Small intestine (tissue), 7 donors: ENCODE measurements around the gene TMPRSS3. TPM values are rescaled to one million over a fixed set of nuclear protein-coding genes. Genes with fewer than 3 reads are reported as not detected.

Experiments
- DNase-seq, 2 donors: peaks; one replicate each; pipeline versions ENCODE4 v3.0.0 to v3.0.0-alpha.2; 2013
- FAIRE-seq: peaks from 2 replicates; lab custom pipeline; 2012; peaks lifted over from hg19 to GRCh38; lab: Jason Lieb, UNC
- H3K27ac ChIP-seq, 3 donors: one replicate each; pipeline ENCODE4 v1.5.1; 2013; ENCODE audit warnings: low read length in 2 of 3, mild to moderate bottlenecking in 2 of 3, control low read depth in 1 of 3, inconsistent platforms in 1 of 3, low read depth in 1 of 3, moderate library complexity in 1 of 3
- H3K27me3 ChIP-seq, 3 donors: one replicate each; pipeline ENCODE4 v1.6.1; 2013; ENCODE audit warnings: low read length in 3 of 3, inconsistent platforms in 1 of 3; ENCODE audit not compliant: control insufficient read depth in 3 of 3, insufficient read depth in 3 of 3
- H3K36me3 ChIP-seq, 3 donors: one replicate each; pipeline ENCODE4 v1.6.1; 2013; ENCODE audit warnings: low read length in 3 of 3, inconsistent platforms in 1 of 3, low read depth in 1 of 3, mild to moderate bottlenecking in 1 of 3, moderate library complexity in 1 of 3; ENCODE audit not compliant: control insufficient read depth in 3 of 3, insufficient read depth in 2 of 3
- H3K4me1 ChIP-seq, 3 donors: one replicate each; pipeline ENCODE4 v1.6.1; 2013; ENCODE audit warnings: low read length in 2 of 3, inconsistent platforms in 1 of 3, low read depth in 1 of 3, mild to moderate bottlenecking in 1 of 3, moderate library complexity in 1 of 3; ENCODE audit not compliant: control insufficient read depth in 3 of 3, insufficient read depth in 2 of 3
- H3K4me3 ChIP-seq, 3 donors: one replicate each; pipeline ENCODE4 v1.5.1; 2013; ENCODE audit warnings: low read length in 3 of 3, control low read depth in 1 of 3, inconsistent platforms in 1 of 3, low read depth in 1 of 3, mild to moderate bottlenecking in 1 of 3, moderate library complexity in 1 of 3
- H3K9me3 ChIP-seq, 2 donors: one replicate each; pipeline ENCODE4 v1.6.1; 2013; ENCODE audit warnings: low read depth in 1 of 2, low read length in 1 of 2; ENCODE audit not compliant: control insufficient read depth in 2 of 2, insufficient read depth in 1 of 2
- WGBS, 3 donors: extraction: QIAGEN DNeasy Blood & Tissue Kit; methylation state at CpG; one replicate each; pipeline ENCODE4 v1.1.7; 2013; 5-methylcytosine and 5-hydroxymethylcytosine counted together
- polyA plus RNA-seq, 4 donors: library from polyadenylated mRNA; stranded (reverse) in 3 of 4; unstranded in 1 of 4; fragments of 200-250 nt in 3 of 4; fragments of 120-200 nt in 1 of 4; gene quantifications; one replicate each; pipeline versions ENCODE4 v1.2.1 to v1.2.3, GENCODE V29; 2013
- donor health status: healthy with polysubstance abuse.
- donor health status: control.
- donor health status: control.
- donor health status: Bipolar disorder and iron deficiency.
- donor health status: healthy.

The TMPRSS3 gene
- polyA plus RNA-seq, 4 donors, result 1.1 to 9.2 (median 2.6) TPM

GRCh38 chr21:42387843-42388340, 8.0 kb downstream of the TMPRSS3 start:
- H3K9me3 ChIP-seq, result peaks cover 0 to 6% of the 10 kb centered on the region in 2 donors
- FAIRE-seq (no peak), DNase-seq (no peak)
- H3K4me1 ChIP-seq, result peaks cover 3 to 67% (median 9%) of the 10 kb centered on the region in 3 donors
- 72 to 80% (median 74%) methylated on average over 6 of the region's 6 CpGs for WGBS, 3 donors
- H3K27me3 ChIP-seq, result no peaks in the 10 kb centered on the region
- H3K4me3 ChIP-seq, result no peak overlapping the region
- H3K27ac ChIP-seq, result peak overlapping the region in 1 of 3 donors; percentile 93
- H3K36me3 ChIP-seq, result peaks cover 0 to 4% (median 0%) of the 10 kb centered on the region in 3 donors

- H3K4me3 ChIP-seq, result no peak overlapping the region
- H3K36me3 ChIP-seq, result peaks cover 0 to 4% (median 0%) of the 10 kb centered on the region in 3 donors
- H3K27ac ChIP-seq, result peak overlapping the region in 1 of 3 donors; percentile 93
- FAIRE-seq (no peak), DNase-seq (no peak)
- WGBS, 3 donors, result 46 to 68% (median 63%) methylated on average over 3 of the region's 3 CpGs
- H3K4me1 ChIP-seq, result peaks cover 3 to 67% (median 9%) of the 10 kb centered on the region in 3 donors
- H3K9me3 ChIP-seq, result peaks cover 0 to 13% of the 10 kb centered on the region in 2 donors
- H3K27me3 ChIP-seq, result no peaks in the 10 kb centered on the region
Observed at GRCh38 chr21:42387164-42387563, 8.7 kb downstream of the TMPRSS3 start.

GRCh38 chr21:42386034-42386591, 9.7 kb downstream of the TMPRSS3 start:
- Histone ChIP-seq H3K9me3 (peaks cover 0 to 17% of the 10 kb centered on the region in 2 donors), H3K27ac (peak overlapping the region; percentile 22 to 93 (median 76)), H3K4me3 (no peak overlapping the region), H3K4me1 (peaks cover 3 to 69% (median 9%) of the 10 kb centered on the region in 3 donors), H3K27me3 (no peaks in the 10 kb centered on the region), H3K36me3 (peaks cover 0 to 6% (median 0%) of the 10 kb centered on the region in 3 donors)
- DNase-seq (peak; percentile 86 to 92), FAIRE-seq (no peak)
- WGBS, 3 donors, result 28 to 67% (median 40%) methylated on average over 11 of the region's 11 CpGs

GRCh38 chr21:42385619-42386018, 10.2 kb downstream of the TMPRSS3 start:
- Histone ChIP-seq H3K27me3 (no peaks in the 10 kb centered on the region), H3K36me3 (peaks cover 0 to 6% (median 0%) of the 10 kb centered on the region in 3 donors), H3K4me3 (no peak overlapping the region), H3K9me3 (peaks cover 0 to 17% of the 10 kb centered on the region in 2 donors), H3K27ac (peak overlapping the region; percentile 22 to 93 (median 76)), H3K4me1 (peaks cover 3 to 70% (median 9%) of the 10 kb centered on the region in 3 donors)
- FAIRE-seq (no peak), DNase-seq (no peak)
- 84 to 89% (median 86%) methylated on average over 5 of the region's 5 CpGs for WGBS, 3 donors

- FAIRE-seq (no peak), DNase-seq (peak; percentile 86 to 91)
- Histone ChIP-seq H3K4me1 (peaks cover 3 to 70% (median 9%) of the 10 kb centered on the region in 3 donors), H3K36me3 (peaks cover 0 to 10% (median 0%) of the 10 kb centered on the region in 3 donors), H3K4me3 (no peak overlapping the region), H3K9me3 (peaks cover 0 to 17% of the 10 kb centered on the region in 2 donors), H3K27me3 (no peaks in the 10 kb centered on the region), H3K27ac (peak overlapping the region; percentile 22 to 93 (median 76))
- WGBS, 3 donors, result 47 to 64% (median 58%) methylated on average over 2 of the region's 2 CpGs
Observed at GRCh38 chr21:42384989-42385388, 10.9 kb downstream of the TMPRSS3 start.

GRCh38 chr21:42384156-42384945, 11.5 kb downstream of the TMPRSS3 start:
- Histone ChIP-seq H3K4me1 (peaks cover 0 to 63% (median 9%) of the 10 kb centered on the region in 3 donors), H3K9me3 (peaks cover 0 to 17% of the 10 kb centered on the region in 2 donors), H3K27ac (peak overlapping the region in 2 of 3 donors; percentile 76 to 93), H3K27me3 (no peaks in the 10 kb centered on the region), H3K36me3 (peaks cover 0 to 14% (median 0%) of the 10 kb centered on the region in 3 donors), H3K4me3 (no peak overlapping the region)
- FAIRE-seq, result no peak
- DNase-seq, result peak in 1 of 2 donors; percentile 60
- WGBS, 3 donors, result 59 to 66% (median 64%) methylated on average over 8 of the region's 8 CpGs

- Histone ChIP-seq H3K4me3 (no peak overlapping the region), H3K36me3 (peaks cover 0 to 14% (median 0%) of the 10 kb centered on the region in 3 donors), H3K4me1 (peaks cover 0 to 53% (median 8%) of the 10 kb centered on the region in 3 donors), H3K27me3 (no peaks in the 10 kb centered on the region), H3K27ac (peak overlapping the region in 1 of 3 donors; percentile 93), H3K9me3 (peaks cover 0 to 17% of the 10 kb centered on the region in 2 donors)
- 87 to 95% (median 89%) methylated on average over 6 of the region's 6 CpGs for WGBS, 3 donors
- FAIRE-seq (no peak), DNase-seq (no peak)
Observed at GRCh38 chr21:42383331-42383730, 12.5 kb downstream of the TMPRSS3 start.

- WGBS, 3 donors, result 94 to 99% (median 94%) methylated on average over 6 of the region's 6 CpGs
- peaks cover 0 to 49% (median 8%) of the 10 kb centered on the region in 3 donors for H3K4me1 ChIP-seq
- no peak overlapping the region for H3K27ac ChIP-seq
- peaks cover 0 to 15% (median 0%) of the 10 kb centered on the region in 3 donors for H3K36me3 ChIP-seq
- FAIRE-seq (no peak), DNase-seq (no peak)
- peaks cover 0 to 17% of the 10 kb centered on the region in 2 donors for H3K9me3 ChIP-seq
- H3K27me3 ChIP-seq, result no peaks in the 10 kb centered on the region
- H3K4me3 ChIP-seq, result no peak overlapping the region
Observed at GRCh38 chr21:42382915-42383314, 12.9 kb downstream of the TMPRSS3 start.
